D721Med (cell line): ENCODE data around the gene HVCN1.

ENCODE experiments used
- DNase-seq: peaks from one replicate; pipeline ENCODE4 v3.0.0; 2011; ENCODE audit warnings: low spot score; ENCODE audit not compliant: insufficient read length
- FAIRE-seq: peaks from 2 replicates; lab custom pipeline; 2011; peaks lifted over from hg19 to GRCh38; lab: Jason Lieb, UNC
- CTCF ChIP-seq: IDR thresholded peaks from 2 replicates; pipeline ENCODE4 v1.5.1; 2012; ENCODE audit warnings: mild to moderate bottlenecking, control low read depth; ENCODE audit not compliant: insufficient read depth; ENCODE audit errors: missing control alignments

Gene HVCN1

GRCh38 chr12:110699591-110700445 lies 10.9 kb upstream of the HVCN1 start:
- FAIRE-seq, result no peak
- no peak for DNase-seq
- TF ChIP-seq CTCF, result peak; percentile 29

GRCh38 chr12:110698171-110698902 lies 9.4 kb upstream of the HVCN1 start:
- TF ChIP-seq CTCF, result peak; percentile 55
- FAIRE-seq, result no peak
- DNase-seq, result no peak

- no peak for TF ChIP-seq CTCF
- FAIRE-seq, result no peak
- no peak for DNase-seq
Observed at GRCh38 chr12:110697236-110697635, 8.3 kb upstream of the HVCN1 start.

DNA sequence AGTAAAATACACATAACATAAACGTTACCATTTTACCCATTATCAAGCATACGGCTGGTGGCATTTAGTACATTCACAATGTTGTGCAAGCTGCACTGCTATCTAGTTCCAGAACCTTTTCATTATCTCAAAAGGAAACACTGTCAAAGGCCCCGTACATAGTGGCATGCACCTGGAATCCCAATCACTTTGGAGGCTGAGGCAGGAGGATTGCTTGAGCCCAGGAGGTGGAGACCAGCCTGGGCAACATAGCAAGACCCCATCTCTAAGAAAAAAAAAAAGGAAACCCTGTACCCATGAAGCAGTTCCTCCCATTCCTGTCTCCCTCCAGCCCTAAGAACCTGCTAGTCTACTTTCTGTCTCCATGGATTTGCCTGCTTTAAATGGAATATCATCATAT lies 7.4 kb upstream of the HVCN1 start:
- DNase-seq, result no peak
- FAIRE-seq, result no peak
- no peak for TF ChIP-seq CTCF

GRCh38 chr12:110694330-110694901 lies 5.5 kb upstream of the HVCN1 start:
- FAIRE-seq, result no peak

GRCh38 chr12:110693731-110694130 lies 4.8 kb upstream of the HVCN1 start:
- FAIRE-seq (no peak), DNase-seq (no peak)
- TF ChIP-seq CTCF, result no peak

More at GRCh38 chr12:110694330-110694901, 5.5 kb upstream of the HVCN1 start:
- no peak for TF ChIP-seq CTCF
- no peak for DNase-seq

GRCh38 chr12:110690127-110690430 lies 1.2 kb upstream of the HVCN1 start:
- DNase-seq (peak; percentile 72), FAIRE-seq (peak; percentile 80)
- TF ChIP-seq CTCF, result no peak
